ENCODE data around the gene AQP1. TPM values are rescaled to one million over a fixed set of nuclear protein-coding genes. Genes with fewer than 3 reads are reported as not detected.

The AQP1 gene
- total and polyA plus RNA-seq, 2 of the 13 experiments (the other 11 are each of a cell fraction or from before 2014, with no cell fraction given) = not detected

DNA sequence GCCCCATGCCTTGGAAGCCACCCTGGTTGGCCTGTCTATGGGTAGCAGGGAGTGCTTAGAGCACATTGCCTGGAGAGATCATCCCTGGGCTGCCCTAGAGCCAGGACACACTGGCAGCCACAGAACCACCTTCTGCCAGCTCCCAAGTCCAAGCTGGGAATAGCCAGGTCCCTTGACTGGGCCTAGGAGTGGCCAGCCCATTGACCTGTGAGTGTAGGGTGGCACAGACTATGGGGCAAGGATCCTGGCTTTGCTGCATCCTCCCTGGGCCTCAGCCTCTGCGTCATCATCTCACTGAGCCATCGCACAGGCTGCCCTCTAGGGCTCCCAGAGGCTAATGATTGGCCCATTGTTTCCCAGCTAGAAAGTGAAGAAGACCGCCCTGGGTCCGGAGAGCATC lies 7.0 kb downstream of the AQP1 start (continued):
- TF ChIP-seq DZIP1 (CRISPR knock-in tag; IDR thresholded peaks at IDR 0.05) (no peak), TGIF2 (CRISPR knock-in tag; IDR thresholded peaks at IDR 0.05) (no peak), PCBP2 (optimal IDR thresholded peaks at IDR 0.05; ENCODE audit: low read depth, low read length, poor library complexity, severe bottlenecking) (no peak), ZNF674 (CRISPR knock-in tag; IDR thresholded peaks at IDR 0.05; ENCODE audit: low read depth) (no peak)

- Histone ChIP-seq H3K4me3 (replicated peaks in 1 of 3; ENCODE audit: insufficient read depth in 1 of 3, low read depth in 2 of 3, low read length in 3 of 3) (no peak overlapping the region), H3K9me3 (ENCODE audit: low read length) (no peaks in the 10 kb centered on the region), H2AFZ (ENCODE audit: low read length) (no peak overlapping the region), H3K79me2 (ENCODE audit: insufficient read depth, low read length) (no peaks in the 10 kb centered on the region), H3K27me3 (ENCODE audit: control insufficient read depth in 1 of 2, insufficient read depth in 2 of 2, low read length in 2 of 2) (peaks cover 1 to 5% of the 10 kb centered on the region in 2 experiments; a peak in 2 of 5 replicates), H3K4me2 (ENCODE audit: low read depth, low read length) (no peak overlapping the region), H3K36me3 (replicated peaks in 1 of 2; ENCODE audit: control insufficient read depth in 1 of 2, insufficient read depth in 2 of 2, low read length in 2 of 2) (no peaks in the 10 kb centered on the region), H4K20me1 (ENCODE audit: insufficient read depth, low read length) (no peaks in the 10 kb centered on the region), H3K4me1 (ENCODE audit: insufficient read depth, low read length) (no peaks in the 10 kb centered on the region), H3K9ac (ENCODE audit: insufficient read depth, low read depth, low read length) (no peak overlapping the region), H3K27ac (ENCODE audit: extremely low read length, insufficient read depth, low read length) (no peak overlapping the region)
- 32% methylated on average over 7 of the region's 11 CpGs for WGBS (ENCODE audit: low lambda C conversion rate)
- POLR2A ChIA-PET = no interaction called here
- intact Hi-C loops (cut with micrococcal nuclease; ENCODE audit: unreplicated experiment) (no loop called here), in situ Hi-C loops (cut with HindIII; ENCODE audit: extremely low pct_ligation_motif_present, low pct_unique_long_range_greater_than_20kb) (no loop called here)
- ATAC-seq (no peak), FAIRE-seq (no peak), DNase-seq (ENCODE audit: low spot score) (no peak)
- CTCF ChIA-PET (ENCODE audit: low intra/inter-chr PET ratio, low total read pairs) = no interaction called here
- BruUV-seq (replicated peaks) = no TSS peak
- TF ChIP-seq RARA (CRISPR knock-in tag; IDR thresholded peaks at IDR 0.05) (no peak), STAT6 (CRISPR knock-in tag; IDR thresholded peaks at IDR 0.05; ENCODE audit: borderline replicate concordance) (no peak), KMT2B (CRISPR knock-in tag; IDR thresholded peaks at IDR 0.05) (no peak), ZBTB44 (CRISPR knock-in tag; IDR thresholded peaks at IDR 0.05) (no peak), ZNF704 (CRISPR knock-in tag; IDR thresholded peaks at IDR 0.05; ENCODE audit: borderline replicate concordance) (no peak), DNMT3B (CRISPR knock-in tag; conservative IDR thresholded peaks at IDR 0.05) (no peak)
- TF ChIP-seq, protein P1, sequence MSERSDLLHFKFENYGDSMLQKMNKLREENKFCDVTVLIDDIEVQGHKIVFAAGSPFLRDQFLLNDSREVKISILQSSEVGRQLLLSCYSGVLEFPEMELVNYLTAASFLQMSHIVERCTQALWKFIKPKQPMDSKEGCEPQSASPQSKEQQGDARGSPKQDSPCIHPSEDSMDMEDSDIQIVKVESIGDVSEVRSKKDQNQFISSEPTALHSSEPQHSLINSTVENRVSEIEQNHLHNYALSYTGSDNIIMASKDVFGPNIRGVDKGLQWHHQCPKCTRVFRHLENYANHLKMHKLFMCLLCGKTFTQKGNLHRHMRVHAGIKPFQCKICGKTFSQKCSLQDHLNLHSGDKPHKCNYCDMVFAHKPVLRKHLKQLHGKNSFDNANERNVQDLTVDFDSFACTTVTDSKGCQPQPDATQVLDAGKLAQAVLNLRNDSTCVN (CRISPR knock-in tag; IDR thresholded peaks at IDR 0.05; ENCODE audit: borderline replicate concordance) = no peak
Observed at GRCh38 chr7:30920021-30920583, 8.4 kb downstream of the AQP1 start.
